Stimulated activated CD8-positive, alpha-beta memory T cell treated with anti-CD3 and anti-CD28 coated beads, Interleukin-4, amount 100 ng/mL, for 1 hour (primary cell): ENCODE results near the gene COL4A5.
"Not testable (repeated sequence)": the region's sequence is repeated elsewhere in the genome, so short reads cannot be mapped to it uniquely, and the experiment has no call there.

ENCODE experiments used
- DNase-seq, 2 donors: peaks; one replicate each; pipeline ENCODE4 v3.0.0-alpha.2; 2020; ENCODE audit warnings: low read depth in 2 of 2, low spot score in 1 of 2

The COL4A5 gene

DNA sequence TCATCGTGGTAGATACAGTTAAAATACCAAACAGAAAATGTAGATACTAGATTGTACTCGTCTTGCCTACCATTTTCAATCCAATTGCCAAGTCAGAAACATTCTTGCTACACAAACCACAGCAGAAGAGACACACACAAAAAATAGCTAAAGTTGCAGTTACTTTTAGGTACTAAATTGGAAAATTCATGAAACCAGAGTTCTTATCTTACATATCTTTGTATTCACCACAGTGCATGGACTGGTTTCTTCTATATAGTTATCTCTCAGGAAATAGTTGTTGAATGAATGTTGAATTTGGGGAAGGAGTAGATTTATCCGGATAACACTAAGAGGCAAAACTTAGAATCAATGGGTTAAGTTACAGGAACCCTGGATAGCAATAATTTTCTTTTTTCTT lies 14.2 kb downstream of the COL4A5 start:
- DNase-seq = no peak

DNA sequence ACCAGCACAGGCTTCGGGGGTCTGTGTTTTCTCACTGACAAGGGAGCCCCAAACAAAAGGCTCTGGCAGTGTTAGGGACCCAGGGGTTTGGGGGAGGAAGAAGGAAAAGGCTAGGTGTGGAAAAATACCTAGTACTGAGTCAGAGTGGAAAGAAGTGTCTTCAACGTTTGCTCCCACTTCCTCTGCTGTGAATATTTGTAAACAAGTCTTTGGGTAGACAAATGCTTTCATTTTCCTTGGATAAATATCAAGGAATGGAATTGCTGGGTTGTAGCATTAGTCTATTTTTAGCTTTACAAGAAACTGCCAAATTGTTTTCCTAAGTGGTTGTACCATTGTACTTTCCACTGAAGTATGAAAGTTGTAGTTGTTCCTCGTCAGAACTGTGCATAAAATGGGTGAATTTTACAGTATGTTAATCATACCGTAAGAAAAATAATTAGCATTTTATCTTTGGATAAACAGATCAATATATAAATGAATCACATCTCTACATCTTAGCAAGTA lies 17.4 kb downstream of the COL4A5 start:
- DNase-seq = no peak

DNA sequence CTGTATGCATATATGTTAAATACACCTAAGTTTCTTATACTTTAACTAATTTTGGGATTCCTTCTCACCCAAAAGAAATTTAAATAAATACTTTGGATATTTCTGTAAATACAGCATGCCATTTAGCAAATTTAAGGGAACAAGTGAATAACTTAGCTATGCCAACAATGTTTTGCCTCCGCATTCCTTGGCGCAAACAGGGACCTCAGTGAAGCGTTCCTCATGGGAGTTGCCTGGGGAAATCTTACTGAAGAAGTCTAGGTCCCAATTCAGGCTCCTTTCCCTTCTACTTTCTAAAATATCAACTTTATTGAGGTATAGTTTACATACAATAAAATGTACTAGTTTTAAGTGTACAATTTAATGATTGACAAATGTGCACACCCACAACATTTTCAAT lies 25.0 kb downstream of the COL4A5 start:
- DNase-seq = no peak

DNA sequence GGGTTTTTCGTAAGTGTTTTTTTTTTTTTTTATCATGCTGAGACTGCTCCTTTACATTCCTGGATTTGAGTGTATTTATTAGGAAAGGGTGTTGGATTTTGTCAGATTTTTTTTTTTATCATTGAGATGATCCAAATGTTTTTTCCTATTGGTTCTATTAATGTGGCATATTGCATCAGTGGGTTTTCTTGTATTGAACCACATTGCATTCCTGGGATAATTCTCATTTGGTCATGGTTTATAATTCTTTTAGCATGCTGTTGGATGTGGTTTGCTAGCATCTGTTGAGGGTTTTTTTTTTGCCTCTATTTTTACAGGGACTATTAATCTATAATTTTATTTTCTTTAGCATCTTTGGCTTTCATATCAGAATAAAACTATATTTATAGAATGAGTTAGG lies 28.8 kb downstream of the COL4A5 start:
- DNase-seq = no peak

DNA sequence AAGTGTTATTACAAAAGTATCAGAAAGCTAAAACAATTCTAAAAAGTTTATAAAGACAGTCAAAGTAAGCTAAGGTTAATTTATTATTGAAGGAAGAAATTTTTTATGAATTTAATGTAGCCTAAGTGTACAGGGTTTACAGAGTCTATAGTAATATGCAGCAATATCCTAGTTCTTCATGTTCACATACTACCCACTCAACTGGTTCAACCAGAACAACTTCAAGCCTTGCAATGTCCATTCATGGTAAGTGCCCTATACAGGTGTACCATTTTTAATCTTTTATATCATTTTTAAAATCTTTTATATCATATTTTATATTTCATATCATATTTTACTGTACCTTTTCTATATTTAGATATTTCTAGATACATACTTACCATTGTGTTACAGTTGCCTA lies 34.3 kb downstream of the COL4A5 start:
- DNase-seq = no peak

DNA sequence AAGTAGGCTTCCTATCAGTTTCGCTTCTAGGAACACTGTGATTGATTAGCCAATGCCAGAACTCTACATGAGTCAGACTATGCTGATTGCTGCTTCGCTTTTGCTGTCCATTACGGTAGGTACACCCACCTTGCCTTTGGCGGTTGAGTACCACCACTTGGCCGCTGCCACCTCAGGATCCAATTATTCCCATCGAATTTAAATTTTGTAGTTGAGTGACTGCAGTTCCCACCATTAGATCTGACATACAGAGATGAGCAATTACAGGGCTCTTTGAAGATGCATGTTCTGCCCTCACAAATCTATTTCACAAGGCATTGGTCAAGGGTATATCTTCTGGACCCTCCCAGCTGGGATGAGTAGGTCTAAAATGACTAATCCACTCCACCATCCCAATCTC lies 41.9 kb downstream of the COL4A5 start:
- DNase-seq = not testable (repeated sequence)

DNA sequence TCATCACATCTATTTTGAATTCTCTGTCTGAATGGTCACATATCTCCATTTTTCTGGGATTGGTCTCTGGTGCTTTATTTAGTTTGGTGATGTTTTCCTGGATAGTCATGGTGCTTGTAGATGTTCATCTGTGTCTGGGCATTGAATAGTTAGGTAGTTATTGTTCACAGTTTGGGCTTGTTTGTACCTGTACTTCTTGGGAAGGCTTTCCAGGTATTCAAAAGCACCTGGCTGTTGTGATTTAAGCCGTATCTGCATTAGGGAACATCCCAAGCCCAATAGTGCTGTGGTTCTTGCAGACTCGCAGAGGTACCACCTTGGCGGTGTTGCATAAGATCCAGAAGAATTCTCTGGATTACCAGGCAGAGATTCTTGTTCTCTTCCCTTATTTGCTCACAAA lies 44.6 kb downstream of the COL4A5 start:
- no peak for DNase-seq

DNA sequence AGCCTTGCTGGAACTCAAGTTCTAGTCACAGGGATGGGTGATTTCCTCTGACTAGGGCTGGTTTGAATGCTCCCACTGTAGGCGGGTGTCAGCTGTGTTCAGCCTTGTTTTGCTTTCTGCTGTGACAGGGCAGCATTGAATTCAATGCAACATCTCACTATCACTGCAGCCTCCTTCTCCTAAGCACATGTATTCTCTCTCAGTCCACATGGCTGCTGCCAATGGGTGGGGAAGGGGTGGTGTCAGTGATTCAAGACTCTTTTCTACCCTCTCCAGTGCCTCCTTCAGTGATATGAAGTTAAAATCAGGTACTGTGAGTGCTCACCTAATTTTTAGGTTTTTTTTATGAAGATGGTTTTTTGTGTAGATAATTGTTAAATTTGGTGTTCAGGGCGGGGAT lies 46.3 kb downstream of the COL4A5 start:
- no peak for DNase-seq

DNA sequence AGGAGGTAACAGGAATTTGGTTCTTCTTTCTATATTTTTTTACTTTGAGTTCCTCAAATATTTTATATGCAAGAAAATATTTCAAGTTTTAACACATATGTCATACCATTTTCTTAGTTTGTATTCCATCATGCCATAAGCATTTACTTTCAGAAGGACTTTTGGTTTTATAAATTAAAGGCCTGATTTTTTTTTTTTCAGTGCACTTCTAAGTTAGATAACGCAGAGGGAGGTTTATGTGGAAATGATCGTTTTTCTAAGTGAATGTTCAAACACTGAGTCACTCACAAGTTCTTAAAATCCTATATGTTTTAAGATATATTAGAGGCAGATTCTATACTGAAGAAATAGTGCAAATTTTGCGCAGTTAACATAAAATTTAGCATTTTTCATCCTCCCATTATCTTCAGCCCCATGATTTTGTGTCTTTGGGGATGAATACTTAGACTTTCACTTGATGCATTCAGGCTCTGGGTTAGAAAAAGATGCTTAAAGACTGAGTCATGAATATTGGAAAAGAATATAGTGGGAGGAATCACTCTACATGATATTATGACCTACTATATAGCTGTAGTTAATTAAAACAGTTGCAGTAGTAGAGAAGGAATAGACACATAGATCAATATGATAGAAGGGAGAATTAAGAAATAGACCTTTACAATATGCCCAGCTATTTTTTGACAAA lies 54.9 kb downstream of the COL4A5 start:
- DNase-seq = no peak

DNA sequence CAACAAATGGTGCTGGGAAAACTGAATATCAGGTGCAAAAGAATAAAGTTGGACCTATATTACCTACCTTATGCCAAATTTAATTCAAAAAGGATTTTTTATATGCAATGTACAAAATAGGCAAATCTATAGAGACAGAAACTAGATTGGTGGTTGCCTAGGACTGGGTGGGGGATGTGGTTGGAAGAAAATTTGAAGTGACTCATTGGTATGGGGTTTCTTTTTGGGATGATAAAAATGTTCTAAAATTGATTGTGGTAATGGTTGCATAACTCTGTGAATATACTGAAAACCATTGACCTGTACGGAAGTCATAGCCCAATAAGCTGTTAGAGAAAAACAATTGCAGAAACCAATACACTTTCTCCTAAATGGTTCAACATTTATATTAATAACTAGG lies 72.1 kb downstream of the COL4A5 start:
- DNase-seq = no peak

DNA sequence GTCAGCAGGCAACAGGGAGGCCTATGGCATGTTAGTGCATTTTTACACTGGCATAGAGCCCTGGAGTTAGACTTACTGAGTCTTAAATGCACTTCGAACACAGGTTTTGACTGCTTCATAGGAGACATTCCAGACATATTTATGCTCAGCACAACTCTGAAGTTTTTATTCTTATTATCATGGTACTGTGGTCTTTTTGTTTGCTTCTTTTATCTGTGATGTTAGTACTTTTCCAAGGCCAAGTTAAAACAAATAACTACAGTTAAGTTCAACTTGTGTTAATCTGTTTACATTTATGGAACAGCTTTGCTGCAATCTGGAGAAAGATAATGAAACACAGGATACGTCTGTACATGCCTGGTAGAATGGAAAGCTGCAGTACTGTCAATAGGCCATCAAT lies 76.5 kb downstream of the COL4A5 start:
- DNase-seq = no peak

DNA sequence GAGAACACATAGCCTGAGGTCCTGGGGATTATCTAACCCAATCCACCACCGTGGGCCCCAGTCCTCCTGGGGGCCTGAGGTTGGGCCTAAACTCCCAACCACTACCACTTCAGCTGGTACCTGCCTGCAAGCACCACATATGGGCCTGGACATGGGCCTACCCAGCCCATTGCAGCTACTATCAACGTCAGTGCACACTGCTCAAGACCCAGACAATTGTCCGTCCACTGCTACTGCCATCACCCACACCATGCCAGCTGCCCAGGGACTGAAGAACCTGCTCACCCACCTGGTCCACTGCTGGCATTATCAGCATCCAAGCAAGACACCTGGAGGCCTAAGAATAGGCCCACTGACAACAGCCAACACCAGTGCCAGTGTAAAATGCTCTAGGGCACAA lies 88.1 kb downstream of the COL4A5 start:
- DNase-seq = no peak

DNA sequence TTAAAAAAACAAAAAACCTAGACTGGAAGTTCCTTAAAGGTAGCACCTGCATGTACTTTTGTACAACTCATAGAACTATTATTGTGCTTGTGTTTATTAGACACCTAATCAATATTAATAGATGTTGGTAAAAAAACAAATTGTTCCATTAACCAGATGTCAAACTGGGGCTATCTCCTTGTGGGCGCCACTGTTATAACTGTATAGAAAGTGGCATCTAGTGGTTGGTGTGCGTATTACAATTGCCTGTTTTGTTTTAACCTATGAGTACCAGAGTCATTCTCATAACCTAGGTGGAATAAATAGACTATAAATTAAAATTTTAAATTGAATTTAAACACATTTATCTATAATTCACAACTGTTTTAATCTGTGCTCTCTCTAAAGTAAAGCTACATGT lies 97.4 kb downstream of the COL4A5 start:
- no peak for DNase-seq

DNA sequence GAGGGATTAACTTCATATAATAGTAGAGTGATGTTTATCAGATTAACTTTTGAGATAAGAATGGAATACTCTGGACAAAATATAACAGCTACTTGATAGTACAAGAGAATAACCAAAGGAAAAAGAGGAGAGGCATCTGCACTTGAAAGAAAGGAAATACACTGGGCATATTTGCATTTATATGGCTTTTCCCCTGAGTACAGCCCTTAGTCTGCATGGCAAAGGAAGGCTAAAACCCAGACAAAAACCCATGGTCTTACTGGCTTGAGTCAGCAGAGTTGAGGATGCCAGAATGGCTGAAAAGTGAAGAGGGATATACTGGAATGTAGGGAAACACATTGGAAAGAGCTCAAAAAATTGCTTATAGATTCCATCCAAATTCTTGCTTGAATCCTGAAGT lies 101.6 kb downstream of the COL4A5 start:
- DNase-seq = no peak

DNA sequence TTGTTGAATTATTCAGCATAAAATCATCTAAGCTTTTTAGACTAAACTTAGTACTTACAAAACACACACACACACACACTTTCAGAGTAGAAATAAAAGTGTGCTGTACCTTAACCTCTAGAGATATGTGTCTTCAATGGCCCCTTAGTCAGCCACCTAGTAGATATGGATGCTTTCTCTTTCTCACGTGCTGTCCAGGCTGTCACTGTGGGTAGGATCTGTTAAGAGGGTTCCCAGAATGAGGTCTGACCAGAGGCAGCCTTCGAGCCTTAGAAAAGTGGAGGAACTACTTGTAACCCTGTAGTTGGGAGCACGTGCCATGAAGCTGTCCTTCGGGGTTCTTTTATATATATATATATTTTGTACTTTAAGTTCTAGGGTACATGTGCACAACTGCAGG lies 117.9 kb downstream of the COL4A5 start:
- DNase-seq = no peak

DNA sequence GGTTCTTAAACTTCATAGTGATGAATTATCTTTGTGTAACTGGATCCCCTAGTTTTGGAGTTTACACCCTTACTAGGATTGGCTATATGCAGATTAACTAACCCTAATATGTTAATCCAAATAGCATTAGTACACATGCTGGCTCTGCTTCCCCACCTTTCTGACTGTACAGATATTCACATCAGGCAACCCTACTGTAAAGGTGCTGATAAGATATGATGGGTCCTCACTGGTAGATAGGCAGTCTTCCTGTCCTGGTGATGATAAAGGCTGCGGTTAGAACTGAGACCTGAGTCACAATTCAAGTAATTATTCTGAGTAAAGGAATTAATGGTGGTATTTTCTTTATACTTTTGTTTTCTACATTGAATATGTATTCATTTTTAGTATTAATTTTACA lies 118.6 kb downstream of the COL4A5 start:
- no peak for DNase-seq

DNA sequence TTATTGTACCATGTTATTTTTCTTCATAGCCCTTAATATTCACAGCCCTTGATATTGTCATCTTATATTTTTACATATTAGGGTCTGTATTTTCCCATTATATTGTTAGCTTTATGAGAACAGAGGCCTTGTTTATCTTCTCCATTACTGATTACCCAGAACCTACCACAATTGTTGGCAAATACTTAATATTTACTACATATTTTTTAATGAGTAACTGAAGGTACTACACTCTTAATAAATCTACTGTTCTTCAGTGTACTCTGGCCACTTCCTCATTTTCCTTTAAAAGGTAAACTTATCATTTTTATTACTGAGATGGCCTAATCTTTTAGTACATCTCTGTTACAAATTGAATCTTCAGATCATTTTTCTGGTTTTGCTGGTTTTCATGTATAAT lies 133.5 kb downstream of the COL4A5 start:
- DNase-seq = no peak

DNA sequence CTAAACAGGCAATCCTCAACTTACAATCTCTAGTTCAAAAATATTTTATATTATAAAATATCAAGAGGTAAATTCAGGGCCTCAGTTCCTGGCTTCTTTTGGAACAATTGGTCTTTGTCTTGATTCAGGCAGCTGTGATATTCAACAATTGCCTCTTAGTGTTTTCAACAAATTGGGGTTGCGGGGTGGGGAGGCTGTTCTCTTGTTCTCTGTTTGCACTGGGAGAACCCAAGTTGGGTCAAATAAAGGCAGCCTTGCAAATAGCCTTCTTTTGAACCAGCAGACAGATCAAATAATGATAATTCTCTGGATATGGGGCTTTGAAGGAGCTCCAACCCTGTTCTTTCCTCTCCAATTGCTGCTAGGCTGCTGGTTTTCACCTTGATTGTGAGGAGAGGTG lies 142.5 kb downstream of the COL4A5 start:
- no peak for DNase-seq

DNA sequence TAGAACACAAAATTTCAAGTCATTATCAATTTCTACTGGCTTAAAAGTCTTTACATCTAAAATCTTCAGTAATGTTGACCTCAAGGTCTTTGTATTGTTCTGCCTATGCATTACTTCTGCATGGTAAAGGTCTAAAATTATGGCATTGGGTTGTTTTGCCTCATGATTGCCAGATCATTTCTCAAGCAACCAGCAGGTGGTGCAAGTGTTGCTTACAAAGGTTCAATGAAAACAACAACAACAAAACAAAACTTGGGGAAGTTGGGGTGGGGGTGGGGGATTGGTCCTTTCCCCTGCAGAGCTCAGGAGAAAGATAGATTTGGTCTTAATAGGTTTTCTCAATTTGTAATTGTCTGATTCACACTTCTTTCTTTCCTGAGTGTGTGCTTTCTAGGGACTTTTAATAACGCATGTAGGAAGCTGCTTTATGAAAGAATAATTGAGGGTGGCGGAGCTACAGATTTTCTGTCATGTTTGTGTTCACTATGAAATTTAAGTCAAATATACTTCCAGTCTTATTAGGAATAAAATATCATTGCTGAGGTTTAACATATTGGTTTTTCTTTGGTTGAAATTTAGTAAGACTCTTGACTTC lies 145.1 kb downstream of the COL4A5 start:
- no peak for DNase-seq

DNA sequence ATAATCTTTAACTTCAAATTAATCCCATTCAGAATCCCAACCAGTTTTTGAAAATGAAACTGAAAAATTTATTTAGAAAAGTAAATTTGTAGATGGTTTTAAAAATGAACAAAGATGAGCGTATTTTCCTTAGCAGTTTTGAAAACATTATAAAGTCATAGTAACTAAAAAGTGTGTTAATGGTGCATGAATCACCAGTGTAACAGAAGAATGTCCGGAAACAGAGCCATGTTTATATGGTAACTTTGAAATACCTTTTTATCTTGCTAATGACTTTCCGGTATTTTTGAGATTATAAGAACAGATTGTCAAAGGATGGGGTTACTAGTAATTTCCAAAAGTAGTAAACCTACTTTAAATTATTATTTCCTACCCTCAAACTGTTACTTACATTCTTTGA lies 150.9 kb downstream of the COL4A5 start:
- DNase-seq = no peak

DNA sequence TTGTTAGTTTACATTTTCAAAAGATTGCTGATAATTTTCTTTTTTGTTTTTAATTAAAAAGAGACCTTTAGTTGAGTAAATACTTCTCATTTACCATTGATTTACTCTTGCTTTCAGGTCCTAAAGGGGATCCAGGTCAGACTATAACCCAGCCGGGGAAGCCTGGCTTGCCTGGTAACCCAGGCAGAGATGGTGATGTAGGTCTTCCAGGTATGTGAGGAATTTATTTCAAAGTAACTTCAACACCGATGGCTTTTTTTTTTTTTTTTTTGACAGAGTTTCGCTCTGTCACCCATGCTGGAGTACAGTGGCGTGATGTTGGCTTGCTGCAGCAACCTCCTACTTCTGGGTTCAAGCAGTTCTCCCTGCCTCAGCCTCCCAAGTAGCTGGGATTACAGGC lies 161.6 kb downstream of the COL4A5 start:
- no peak for DNase-seq

DNA sequence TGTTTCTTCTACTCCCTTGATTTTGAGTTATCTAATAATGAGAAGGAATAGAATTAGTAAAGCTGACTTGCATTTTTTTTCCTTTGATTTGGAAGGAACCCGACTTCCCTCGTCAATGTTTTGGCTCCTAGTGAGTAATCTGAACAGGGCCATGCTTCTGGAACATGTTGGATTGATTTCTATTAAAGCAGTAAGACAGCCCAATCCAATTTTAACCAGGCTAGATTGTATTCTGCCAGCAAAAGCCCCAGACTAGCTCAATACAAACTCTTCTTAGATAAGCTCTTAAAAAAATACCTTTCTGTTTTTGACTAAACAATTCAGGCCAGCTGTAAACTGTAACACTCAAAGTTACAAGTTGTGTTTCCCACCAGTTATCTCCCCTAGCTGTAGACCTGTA lies 170.5 kb downstream of the COL4A5 start:
- DNase-seq = no peak

DNA sequence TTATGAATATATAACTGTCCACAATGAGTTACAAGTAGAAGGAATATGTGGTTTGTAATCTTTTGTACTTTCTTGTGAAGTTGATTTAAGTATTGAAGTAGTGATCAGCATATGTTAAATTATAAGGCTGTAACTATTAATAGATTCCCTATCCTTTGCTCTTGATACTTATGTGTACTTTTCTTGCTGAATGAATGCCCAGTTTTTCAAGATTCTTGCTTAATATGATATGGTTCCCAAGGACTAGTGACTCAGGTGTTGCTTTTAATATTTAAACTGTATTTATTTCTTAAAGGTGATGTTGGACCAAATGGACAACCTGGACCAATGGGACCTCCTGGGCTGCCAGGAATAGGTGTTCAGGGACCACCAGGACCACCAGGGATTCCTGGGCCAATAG lies 175.0 kb downstream of the COL4A5 start:
- DNase-seq = no peak
